Midbrain (tissue), 1 donor: ENCODE measurements around the gene DEAF1.
A peak's percentile ranks its signal among the peaks of the same experiment; 100 is the strongest.
"Not testable (repeated sequence)": the region's sequence is repeated elsewhere in the genome, so short reads cannot be mapped to it uniquely, and the experiment has no call there.

Experiments
- DNase-seq: peaks from one replicate; lab custom pipeline; 2025; lab: John Stamatoyannopoulos, UW

The DEAF1 gene, protein sequence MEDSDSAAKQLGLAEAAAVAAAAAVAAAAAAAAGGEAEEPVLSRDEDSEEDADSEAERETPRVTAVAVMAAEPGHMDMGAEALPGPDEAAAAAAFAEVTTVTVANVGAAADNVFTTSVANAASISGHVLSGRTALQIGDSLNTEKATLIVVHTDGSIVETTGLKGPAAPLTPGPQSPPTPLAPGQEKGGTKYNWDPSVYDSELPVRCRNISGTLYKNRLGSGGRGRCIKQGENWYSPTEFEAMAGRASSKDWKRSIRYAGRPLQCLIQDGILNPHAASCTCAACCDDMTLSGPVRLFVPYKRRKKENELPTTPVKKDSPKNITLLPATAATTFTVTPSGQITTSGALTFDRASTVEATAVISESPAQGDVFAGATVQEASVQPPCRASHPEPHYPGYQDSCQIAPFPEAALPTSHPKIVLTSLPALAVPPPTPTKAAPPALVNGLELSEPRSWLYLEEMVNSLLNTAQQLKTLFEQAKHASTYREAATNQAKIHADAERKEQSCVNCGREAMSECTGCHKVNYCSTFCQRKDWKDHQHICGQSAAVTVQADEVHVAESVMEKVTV

DNA sequence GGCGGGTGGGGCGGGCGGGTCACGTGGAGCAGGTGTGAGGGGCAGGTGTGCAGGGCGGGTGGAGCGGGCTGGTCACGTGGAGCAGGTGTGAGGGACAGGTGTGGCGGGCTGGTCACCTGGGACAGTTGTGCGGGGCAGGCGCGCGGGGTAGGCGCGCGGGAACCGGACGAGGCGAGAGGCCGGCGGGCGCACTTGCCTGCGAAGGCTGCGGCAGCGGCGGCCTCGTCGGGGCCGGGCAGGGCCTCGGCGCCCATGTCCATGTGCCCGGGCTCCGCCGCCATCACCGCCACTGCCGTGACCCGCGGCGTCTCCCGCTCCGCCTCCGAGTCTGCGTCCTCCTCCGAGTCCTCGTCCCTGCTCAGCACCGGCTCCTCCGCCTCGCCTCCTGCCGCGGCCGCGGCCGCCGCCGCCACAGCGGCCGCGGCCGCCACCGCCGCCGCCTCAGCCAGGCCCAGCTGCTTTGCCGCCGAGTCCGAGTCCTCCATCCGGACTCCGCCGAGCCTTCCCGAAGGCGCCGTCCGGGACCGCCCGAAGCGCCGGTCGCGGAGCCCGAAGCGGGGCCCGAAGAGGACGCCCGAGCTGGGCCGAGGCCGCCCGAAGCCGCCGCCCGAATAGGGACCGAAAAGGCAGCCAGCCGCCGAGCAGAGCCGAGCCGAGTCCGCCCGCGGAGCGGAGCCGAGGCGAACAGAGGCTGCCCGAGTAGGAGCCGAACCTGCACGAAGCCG, at the start of gene DEAF1:
TSS of gene DEAF1 (minus strand) at position 660 of the 725 bp plus-strand sequence. CDS start at position 485, 175 bp downstream.
- peak; percentile 96 for DNase-seq

DNA sequence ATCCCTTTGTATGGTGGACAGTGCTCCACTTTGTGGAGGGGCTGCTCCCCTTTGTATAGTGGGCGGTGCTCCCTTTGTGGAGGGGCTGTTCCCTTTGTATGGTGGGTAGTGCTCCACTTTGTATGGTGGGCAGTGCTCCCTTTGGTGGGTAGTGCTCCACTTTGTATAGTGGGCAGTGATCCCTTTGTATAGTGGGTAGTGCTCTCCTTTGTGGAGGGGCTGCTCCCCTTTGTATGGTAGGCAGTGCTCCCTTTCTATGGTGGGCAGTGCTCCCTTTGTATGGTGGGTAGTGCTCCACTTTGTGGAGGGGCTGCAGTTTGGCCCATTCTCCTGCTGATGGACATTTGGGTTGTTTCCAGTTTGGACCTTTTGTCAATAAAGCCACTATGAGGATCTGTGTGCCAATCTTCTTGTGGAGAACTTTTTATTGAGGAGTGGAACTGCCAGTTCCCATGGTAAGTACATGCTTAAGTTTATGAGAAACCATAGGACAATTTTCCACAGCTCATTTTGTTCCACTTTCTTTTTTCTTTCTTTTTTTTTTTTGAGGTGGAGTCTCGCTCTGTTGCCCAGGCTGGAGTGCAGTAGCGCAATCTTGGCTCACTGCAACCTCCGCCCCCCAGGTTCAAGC, 47.7 kb upstream of the DEAF1 start:
- no peak for DNase-seq

DNA sequence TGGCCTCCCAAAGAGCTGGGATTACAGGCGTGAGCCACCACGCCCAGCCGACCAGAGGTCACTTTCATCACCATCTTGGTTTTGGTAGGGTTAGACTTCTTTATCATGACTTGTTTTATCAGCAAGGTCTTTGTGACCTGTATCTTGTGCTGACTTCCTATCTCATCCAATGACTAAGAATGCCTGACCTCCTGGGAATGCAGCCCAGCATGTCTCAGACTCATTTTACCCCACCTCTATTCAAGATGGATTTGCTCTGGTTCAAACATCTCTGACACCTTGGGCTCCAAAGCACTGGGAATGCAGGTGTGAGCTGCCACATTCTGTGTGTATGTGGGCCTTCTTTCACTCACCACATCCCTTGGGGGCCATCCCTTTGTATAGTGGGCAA, 47.1 kb upstream of the DEAF1 start:
- no peak for DNase-seq

DNA sequence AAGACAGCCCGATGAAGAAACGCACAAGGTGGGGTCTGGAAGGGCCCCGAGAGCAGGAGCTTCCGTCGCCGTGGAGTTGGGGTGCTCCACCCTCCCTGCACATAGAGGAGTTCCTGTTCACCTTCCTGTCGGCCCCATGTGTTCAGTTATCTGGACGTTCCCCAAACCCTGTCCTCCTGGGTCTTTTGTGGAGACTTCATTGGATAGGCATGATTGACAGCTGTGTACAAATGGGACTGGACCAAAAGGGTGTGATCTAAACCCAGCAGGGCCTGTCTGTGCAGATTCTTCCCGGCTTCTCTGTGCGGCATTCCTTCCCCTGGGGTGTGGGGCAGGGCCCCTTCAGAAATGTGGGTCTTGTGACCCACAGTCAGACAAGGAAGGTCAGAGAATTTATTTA, 42.9 kb upstream of the DEAF1 start:
- DNase-seq: not testable (repeated sequence)

DNA sequence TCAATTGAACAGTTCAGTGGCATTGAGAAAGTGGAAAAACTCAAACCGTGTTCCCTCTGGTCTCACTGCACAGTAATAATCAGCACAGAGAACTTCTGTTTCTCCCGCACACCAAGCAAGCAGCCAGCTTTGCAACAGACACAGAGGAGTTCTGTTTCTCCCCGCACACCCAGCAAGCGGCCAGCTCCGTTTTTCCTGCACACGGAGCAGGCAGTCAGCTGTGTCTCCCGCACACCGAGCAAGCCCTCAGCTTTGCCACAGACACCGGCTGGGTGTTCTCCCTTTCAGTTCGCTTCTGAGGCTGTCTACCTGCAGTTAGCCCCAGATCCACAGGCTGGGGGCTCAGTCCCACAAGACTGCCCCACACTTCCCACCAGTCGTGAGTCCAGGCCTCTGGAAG, 42.3 kb upstream of the DEAF1 start:
- DNase-seq: peak; percentile 43

DNA sequence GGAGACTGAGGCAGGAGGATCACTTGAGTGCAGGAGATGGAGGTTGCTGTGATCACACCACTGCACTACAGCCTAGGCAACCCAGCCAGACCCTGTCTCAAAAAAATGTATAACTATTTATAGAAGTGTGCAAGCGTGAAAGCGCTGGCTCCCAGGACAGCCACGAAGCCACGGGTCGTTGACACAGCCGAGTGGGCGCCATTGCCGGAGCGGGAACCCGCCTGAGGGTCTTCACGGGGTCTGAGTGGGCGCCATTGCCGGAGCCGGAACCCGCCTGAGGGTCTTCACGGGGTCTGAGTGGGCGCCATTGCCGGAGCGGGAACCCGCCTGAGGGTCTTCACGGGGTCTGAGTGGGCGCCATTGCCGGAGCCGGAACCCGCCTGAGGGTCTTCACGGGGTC, 39.5 kb upstream of the DEAF1 start:
- DNase-seq: not testable (repeated sequence)

DNA sequence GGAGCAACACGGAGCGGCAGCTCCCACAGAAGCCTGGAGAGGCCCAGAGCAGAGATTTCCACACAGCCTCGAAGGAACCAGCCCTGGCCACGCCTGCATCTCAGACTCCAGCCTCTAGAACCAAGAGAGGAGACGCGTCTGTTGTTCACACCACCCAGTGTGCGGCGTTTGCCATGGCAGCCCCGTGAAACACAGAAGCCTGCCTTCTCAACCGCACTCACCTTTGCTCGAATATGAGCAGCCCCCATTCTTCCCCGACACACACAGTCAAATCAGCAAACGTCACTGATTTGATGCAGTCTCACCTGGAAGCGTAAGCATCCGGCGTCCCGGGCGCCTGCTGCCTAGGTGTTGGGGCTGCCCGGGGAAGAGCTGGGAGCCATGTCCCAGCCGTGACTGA, 38.0 kb upstream of the DEAF1 start:
- no peak for DNase-seq

DNA sequence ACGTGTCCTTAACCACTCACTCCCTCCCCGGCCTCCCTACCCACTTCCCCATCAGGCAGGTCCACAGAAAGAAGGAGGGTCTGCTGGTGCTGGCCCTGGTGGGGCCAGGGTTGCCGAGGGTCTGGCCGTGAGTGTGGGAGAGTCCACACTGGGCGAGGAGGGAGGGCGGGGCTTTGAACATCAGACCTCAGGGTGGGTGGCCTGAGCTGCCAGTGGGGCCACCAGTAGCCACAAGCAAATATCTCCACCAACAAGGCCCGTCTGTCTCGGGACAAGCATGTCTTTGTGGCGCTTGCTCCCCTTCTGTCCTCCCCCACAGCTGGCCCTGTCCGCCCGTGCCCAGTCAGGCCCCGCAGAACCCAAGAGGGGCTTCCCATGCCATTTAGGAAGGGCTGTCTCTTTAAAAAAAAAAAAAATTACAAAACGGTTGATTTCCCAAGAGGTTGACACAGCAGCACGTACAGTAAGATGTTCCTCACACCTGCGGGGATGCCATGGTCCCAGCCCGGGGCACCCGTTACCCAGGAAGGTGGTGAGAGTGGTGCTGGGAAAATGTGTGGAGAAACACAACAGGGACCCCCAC, 34.6 kb upstream of the DEAF1 start:
- peak; percentile 76 for DNase-seq

DNA sequence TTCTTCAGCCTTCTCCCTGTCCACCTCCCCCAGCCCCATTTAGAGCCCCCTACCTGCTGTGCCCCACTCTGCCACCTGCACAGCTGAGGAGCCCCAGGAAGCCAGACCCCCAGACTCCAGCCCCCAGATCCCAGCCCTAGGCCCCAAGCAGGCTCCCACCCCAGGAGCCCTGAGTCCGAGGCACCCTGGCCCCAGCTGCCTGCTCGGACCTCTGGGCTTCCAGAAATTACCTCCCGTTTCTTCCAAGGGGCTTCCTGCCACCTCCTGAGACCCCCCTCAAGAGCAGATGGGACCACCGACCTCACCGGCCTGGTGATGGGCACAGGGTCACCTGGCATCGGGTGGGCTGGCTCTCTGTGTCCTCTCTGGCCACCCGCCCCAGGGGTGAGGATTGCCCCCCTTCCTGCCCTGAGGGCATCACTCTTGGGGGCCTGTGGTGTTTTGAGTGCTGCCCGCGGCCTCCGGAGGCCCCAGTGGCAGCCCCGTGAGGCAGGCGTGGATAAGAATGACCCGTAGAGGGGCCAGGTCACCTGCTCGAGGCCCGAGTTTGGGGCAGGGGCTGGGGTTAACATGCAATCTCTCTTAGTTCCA, 34.0 kb upstream of the DEAF1 start:
- no peak for DNase-seq

DNA sequence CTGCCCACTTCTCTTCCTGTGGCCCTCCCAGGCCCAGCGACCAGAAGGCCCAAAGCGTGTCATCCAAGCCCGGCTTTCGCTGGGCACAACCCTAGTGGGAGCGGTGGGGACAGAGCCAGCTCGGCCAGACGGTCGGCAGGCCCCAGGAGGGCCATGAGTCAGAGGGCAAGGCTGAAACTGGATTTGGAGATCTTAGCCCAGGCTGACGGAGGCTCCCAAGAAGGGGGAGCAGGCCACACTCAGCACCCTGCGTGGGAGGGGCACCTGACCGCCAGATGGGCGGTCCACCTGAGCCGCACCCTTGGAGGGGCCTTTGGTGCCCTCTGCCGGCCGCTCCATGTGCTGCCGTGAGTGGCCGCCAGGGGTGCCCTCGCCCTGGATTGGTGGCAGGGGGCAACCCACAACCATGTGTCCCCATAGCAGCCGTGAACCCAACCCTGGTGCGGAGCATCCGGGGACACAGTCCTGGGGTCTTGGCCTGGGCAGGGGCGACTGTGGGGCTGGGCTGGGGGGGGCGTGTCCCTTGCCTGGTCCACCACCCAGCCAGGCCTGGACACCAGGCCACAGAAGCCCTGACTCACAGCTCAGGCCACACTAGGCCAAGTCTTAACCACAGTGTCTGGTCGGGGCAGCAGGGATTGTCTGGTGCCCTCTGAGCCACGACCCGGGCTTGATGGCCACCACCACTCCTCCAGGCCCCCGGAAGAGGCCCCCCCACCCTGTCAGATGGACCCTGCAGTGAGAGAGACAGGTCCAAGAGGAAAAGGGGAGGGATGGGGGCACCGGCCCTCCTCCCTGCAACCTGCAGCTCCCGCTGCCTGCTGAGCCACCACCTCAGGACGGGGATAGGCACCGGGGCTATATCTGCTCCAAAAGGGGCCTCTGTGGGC, 33.1 kb upstream of the DEAF1 start:
- DNase-seq: peak; percentile 71

DNA sequence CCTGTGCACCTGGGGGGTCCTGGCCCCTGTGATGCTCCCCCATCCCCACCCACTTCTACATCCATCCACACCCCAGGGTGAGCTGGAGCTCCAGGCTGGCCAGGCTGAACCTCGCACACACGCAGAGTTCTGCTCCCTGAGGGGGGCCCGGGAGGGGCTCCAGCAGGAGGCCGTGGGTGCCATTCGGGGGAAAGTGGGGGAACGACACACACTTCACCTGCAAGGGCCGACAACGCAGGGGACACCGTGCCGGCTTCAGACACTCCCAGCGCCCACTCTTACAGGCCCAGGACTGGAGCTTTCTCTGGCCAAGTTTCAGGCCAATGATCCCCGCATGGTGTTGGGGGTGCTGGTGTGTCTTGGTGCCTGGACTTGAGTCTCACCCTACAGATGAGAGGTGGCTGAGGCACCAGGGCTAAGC, 32.3 kb upstream of the DEAF1 start:
- no peak for DNase-seq

DNA sequence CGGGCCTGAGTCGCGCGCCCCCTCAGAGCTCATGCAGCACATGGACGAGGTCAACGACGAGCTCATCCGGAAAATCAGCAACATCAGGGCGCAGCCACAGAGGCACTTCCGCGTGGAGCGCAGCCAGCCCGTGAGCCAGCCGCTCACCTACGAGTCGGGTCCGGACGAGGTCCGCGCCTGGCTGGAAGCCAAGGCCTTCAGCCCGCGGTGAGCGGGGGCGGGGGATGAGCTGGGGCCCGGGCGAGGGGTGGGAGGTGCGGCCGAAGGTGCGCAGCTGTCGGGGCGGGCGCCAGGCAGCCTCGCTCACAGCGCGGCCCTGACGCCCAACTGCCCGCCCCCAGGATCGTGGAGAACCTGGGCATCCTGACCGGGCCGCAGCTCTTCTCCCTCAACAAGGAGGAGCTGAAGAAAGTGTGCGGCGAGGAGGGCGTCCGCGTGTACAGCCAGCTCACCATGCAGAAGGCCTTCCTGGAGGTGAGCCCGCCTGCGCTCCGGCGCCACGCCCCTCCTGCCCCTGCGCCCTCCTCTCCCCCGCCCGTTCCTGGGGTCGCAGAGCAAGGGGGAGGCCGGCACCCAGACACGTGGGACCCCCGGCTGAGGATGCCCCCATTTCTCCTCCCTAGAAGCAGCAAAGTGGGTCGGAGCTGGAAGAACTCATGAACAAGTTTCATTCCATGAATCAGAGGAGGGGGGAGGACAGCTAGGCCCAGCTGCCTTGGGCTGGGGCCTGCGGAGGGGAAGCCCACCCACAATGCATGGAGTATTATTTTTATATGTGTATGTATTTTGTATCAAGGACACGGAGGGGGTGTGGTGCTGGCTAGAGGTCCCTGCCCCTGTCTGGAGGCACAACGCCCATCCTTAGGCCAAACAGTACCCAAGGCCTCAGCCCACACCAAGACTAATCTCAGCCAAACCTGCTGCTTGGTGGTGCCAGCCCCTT, 31.5 kb upstream of the DEAF1 start:
- DNase-seq: no peak

DNA sequence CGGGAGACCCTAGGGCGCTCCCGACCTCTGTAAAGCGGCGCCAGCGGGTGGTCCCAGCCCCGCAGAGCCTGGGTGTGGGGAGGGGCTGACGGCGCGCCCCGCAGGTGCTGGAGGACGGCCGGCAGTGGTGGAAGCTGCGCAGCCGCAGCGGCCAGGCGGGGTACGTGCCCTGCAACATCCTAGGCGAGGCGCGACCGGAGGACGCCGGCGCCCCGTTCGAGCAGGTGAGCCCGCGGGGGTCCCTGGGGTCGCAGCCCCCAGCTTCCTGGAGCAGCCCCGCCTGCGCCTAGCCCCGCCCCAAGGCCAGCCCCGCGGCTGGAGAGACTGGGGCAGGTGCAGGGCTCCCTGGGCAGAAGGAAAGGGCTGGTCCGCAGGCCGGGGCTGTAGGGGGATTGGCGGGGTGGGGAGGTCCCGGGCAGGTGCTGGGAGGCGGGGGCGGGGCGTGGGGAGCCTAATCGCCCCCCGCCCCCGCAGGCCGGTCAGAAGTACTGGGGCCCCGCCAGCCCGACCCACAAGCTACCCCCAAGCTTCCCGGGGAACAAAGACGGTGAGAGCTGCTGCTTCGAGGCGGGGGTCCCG, 30.7 kb upstream of the DEAF1 start:
- DNase-seq: no peak

DNA sequence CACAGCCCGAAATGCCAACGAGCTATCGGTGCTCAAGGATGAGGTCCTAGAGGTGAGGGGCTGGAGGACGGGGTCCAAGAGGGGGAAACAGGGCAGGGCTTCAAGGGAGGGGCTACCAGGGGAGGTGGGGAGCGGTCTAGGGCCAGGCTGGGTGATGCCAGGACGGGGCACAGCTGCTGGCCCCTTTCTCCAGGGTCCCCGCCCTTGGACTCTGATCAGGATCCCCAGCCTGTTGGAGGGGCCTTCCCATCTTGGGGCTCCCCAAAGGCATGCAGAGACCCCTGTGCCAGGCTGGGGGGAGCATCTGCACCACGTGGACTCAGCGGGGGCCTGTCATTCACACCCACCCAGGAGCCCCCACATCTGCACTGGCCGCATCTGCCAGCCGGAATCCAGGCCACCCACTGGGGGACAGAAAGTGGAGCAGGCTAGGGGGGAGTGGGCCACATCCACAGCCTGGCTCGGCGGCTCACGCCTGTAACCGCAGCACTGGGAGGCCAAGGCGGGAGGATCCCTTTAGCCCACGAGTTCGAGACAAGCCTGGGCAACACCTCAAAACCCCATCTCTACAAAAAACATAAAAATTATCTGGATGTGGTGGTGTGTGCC, 29.9 kb upstream of the DEAF1 start:
- DNase-seq: no peak

DNA sequence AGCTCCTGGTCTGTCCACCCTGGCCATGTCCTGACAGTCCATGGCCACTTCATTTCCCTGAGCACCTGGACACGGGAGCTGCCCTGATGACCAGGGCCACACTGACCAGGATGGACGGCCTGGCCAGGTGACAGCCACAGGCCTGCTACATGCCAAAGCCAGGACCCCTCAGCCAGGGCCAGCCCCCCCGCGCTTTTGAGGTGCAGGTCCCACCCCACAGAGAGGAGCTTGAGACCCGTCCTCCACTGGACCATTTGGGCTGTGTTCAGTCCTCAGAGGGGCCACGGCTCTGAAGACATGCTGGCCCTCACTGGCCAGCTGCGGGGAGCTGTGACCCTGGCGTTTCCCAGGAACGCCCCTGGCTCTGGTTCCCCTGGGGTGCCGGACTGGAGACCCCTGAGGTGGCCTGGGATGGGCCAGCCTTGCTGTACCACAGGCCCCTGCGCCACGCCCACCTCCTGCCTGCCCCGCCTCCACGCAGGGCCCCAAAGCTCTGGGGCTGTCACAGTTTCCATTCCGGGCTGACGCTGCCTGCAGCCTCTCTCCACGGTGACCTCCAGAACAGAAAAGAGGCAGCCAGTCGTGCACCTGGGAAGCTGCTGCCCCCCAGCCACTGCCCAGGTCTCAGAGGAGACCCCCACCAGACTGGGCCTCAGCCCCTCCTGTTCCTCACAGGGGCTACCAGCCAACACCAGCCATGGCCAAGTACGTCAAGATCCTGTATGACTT, 29.2 kb upstream of the DEAF1 start:
- no peak for DNase-seq

DNA sequence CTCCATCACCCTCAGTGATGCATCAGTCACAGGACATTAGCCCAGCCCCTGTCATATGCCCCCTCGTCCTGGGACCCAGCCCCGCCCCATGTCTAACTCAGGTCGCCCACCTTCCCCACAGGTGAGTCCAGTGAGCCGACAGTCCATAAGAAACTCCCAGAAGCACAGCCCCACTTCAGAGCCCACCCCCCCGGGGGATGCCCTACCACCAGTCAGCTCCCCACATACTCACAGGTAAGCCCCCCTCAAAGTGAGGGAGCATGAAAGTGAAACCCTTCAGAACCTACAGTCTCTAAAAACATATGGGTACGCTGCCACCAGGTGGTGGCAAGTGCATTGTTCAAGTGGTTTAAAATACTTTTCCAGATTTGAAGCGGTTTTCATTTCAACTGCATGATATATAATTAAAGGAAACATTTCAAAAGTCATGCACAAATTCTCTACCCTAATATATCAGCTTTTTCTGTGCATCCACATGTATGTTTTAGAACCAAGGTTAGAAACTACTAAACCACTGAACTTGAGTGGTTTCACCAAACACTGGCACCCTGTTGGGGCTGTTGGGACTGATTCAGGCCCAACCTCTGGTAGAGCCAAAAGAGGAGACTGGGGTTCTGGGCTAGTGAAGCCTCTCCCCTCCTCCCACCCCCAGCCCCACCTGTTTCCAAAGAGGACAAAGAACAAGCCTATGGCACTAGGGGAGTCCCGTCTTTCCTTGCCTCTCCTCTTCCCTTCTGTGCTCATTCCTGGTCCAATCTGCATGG, 28.3 kb upstream of the DEAF1 start:
- peak; percentile 17 for DNase-seq

DNA sequence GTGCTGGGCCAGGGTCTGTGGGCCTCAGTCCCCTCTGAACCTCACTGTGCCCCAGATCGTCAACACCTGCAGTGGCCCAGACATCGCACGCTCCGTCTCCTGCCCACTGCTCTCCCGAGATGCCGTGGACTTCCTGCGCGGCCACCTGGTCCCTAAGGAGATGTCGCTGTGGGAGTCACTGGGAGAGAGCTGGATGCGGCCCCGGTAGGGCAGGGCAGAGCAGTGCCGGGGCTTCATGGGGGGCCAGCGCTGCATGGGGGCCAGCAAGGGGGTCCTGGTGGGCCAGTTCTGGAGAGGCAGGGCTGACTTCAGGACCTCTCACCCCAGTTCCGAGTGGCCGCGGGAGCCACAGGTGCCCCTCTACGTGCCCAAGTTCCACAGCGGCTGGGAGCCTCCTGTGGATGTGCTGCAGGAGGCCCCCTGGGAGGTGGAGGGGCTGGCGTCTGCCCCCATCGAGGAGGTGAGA, 27.4 kb upstream of the DEAF1 start:
- no peak for DNase-seq
